Esophagus muscularis mucosa (tissue), 4 donors: ENCODE measurements around the gene PRELID3B. TPM values are rescaled to one million over a fixed set of nuclear protein-coding genes. Genes with fewer than 3 reads are reported as not detected.

Experiments
- DNase-seq: peaks from one replicate; pipeline ENCODE4 v3.0.0-alpha.2; 2017; ENCODE audit errors: extremely low spot score
- H3K27ac ChIP-seq, 4 donors: fragments of 200-600 bp; sonication (generic); replicated peaks in 1 of 4; 1 replicate in 3 of 4; 2 replicates in 1 of 4; pipeline ENCODE4 v1.5.1; 2016 to 2019; ENCODE audit warnings: mild to moderate bottlenecking in 1 of 4
- H3K27me3 ChIP-seq, 4 donors: fragments of 200-600 bp; sonication (generic); one replicate each; pipeline versions ENCODE4 v1.5.1 to v1.6.0; 2016 to 2019
- H3K36me3 ChIP-seq, 4 donors: fragments of 200-600 bp; sonication (generic); one replicate each; pipeline ENCODE4 v1.5.1; 2016 to 2019
- H3K4me1 ChIP-seq, 4 donors: fragments of 200-600 bp; sonication (generic); one replicate each; pipeline ENCODE4 v1.5.1; 2016 to 2019
- H3K4me3 ChIP-seq, 4 donors: fragments of 200-600 bp; sonication (generic); 1 replicate in 2 of 4; 2 replicates in 2 of 4; pipeline ENCODE4 v1.5.1; 2016 to 2019; ENCODE audit warnings: mild to moderate bottlenecking in 4 of 4, moderate library complexity in 1 of 4
- H3K9me3 ChIP-seq, 4 donors: fragments of 200-600 bp; sonication (generic); 1 replicate in 3 of 4; 2 replicates in 1 of 4; pipeline ENCODE4 v1.5.1; 2016 to 2019
- EP300 ChIP-seq: sonication (generic); formaldehyde crosslinking; IDR thresholded peaks from one replicate; pipeline ENCODE4 v1.6.1; 2017; ENCODE audit warnings: antibody characterized with exemption
- POLR2A ChIP-seq: fragments of 450-650 bp; IDR thresholded peaks from one replicate; pipeline ENCODE4 v1.6.1; 2017; ENCODE audit warnings: antibody characterized with exemption, moderate library complexity, mild to moderate bottlenecking, low read depth
- POLR2AphosphoS5 ChIP-seq, 2 donors: sonication (generic); formaldehyde crosslinking; IDR thresholded peaks; one replicate each; pipeline ENCODE4 v1.6.1; 2017; ENCODE audit warnings: antibody characterized with exemption in 2 of 2
- WGBS: methylation state at CpG from one replicate; pipeline ENCODE4 v1.1.5; 2018; 5-methylcytosine and 5-hydroxymethylcytosine counted together
- intact Hi-C: fragments of 100-400 bp; cut with DNase I; formaldehyde crosslinking; loops from one replicate; pipeline ENCODE4 v1.15.1; 2023
- total RNA-seq, 4 donors: library from RNA; depleted of rRNA; stranded (reverse); fragments of >200 nt; gene quantifications; one replicate each; pipeline versions ENCODE4 v1.1.0 to v1.2.1, GENCODE V29; 2016
- TF ChIP-seq, protein P1 (sequence below), 3 experiments: fragments of 200-600 bp in 2 of 3; fragments of 450-650 bp in 1 of 3; sonication (generic) in 2 of 3; IDR thresholded peaks; one replicate each; pipeline ENCODE4 v1.5.1; 2017 to 2019; ENCODE audit warnings: antibody characterized with exemption in 3 of 3, mild to moderate bottlenecking in 2 of 3, moderate library complexity in 1 of 3

Gene PRELID3B
- total RNA-seq, 4 donors from 2014 or later = 32.0 to 48.4 (median 36.6) TPM

DNA sequence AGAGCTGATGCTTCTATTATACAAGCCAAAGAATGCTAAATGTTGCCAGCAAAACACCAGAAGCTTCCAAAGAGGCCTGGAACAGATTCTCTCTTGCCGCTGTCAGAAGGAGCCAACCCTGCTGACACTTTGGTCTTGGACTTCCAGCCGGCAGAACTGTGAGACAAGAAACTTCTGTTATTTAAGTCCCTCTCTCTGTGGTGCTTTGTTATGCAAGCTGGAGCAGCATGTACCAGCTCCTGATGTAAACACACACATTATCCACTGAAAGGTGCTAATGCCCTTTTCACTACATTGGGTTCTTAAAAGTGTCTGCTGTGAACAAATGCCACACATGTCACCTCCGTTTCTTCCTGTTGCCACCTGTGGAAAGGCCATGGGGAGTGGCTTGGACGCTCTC lies 25.9 kb upstream of the PRELID3B start:
- Histone ChIP-seq H3K36me3 (no peaks in the 10 kb centered on the region), H3K9me3 (no peaks in the 10 kb centered on the region), H3K27me3 (peaks cover 0 to 8% (median 0%) of the 10 kb centered on the region in 4 donors), H3K4me3 (no peak overlapping the region), H3K4me1 (peaks cover 7 to 11% (median 10%) of the 10 kb centered on the region in 4 donors), H3K27ac (no peak overlapping the region)
- no peak for DNase-seq
- TF ChIP-seq POLR2A (no peak), POLR2AphosphoS5 (IDR thresholded peaks at IDR 0.05) (no peak), EP300 (no peak)
- TF ChIP-seq, protein P1, sequence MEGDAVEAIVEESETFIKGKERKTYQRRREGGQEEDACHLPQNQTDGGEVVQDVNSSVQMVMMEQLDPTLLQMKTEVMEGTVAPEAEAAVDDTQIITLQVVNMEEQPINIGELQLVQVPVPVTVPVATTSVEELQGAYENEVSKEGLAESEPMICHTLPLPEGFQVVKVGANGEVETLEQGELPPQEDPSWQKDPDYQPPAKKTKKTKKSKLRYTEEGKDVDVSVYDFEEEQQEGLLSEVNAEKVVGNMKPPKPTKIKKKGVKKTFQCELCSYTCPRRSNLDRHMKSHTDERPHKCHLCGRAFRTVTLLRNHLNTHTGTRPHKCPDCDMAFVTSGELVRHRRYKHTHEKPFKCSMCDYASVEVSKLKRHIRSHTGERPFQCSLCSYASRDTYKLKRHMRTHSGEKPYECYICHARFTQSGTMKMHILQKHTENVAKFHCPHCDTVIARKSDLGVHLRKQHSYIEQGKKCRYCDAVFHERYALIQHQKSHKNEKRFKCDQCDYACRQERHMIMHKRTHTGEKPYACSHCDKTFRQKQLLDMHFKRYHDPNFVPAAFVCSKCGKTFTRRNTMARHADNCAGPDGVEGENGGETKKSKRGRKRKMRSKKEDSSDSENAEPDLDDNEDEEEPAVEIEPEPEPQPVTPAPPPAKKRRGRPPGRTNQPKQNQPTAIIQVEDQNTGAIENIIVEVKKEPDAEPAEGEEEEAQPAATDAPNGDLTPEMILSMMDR (IDR thresholded peaks at IDR 0.05) = no peak
- intact Hi-C loops = no loop called here
- 94% methylated on average over 4 of the region's 4 CpGs for WGBS

DNA sequence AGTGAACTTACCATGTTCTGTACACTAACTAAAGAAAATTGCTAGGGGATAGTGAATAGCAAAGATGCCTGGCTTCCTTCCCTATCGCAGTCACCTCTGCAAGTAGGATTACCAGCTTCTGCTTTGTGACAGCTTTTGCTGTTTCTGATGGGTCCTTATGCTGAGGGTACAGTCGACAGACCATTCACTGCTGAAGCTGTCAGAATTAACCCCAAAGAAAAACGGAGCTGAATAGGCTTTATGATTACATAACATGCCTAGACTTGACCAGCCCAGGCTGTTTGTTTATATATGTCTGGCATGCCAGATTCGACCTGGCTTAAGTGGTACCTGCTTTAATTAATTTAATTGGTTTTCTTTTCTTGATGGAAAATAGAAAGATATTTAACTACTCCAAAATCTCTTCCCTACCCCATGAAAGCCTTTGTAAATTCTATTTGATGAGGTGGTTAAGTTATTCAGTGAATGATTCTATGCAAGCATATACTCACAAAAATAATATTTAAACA lies 21.7 kb upstream of the PRELID3B start:
- Histone ChIP-seq H3K4me3 (no peak overlapping the region), H3K4me1 (peaks cover 10 to 14% (median 13%) of the 10 kb centered on the region in 4 donors), H3K9me3 (no peaks in the 10 kb centered on the region), H3K27ac (peak overlapping the region in 3 of 4 donors; percentile 22 to 50 (median 36)), H3K27me3 (no peaks in the 10 kb centered on the region), H3K36me3 (no peaks in the 10 kb centered on the region)
- TF ChIP-seq POLR2AphosphoS5 (IDR thresholded peaks at IDR 0.05) (no peak), EP300 (no peak), POLR2A (no peak)
- TF ChIP-seq, protein P1 (IDR thresholded peaks at IDR 0.05) = no peak
- intact Hi-C loops = no loop called here
- 21% methylated on average over 4 of the region's 4 CpGs for WGBS
- no peak for DNase-seq

DNA sequence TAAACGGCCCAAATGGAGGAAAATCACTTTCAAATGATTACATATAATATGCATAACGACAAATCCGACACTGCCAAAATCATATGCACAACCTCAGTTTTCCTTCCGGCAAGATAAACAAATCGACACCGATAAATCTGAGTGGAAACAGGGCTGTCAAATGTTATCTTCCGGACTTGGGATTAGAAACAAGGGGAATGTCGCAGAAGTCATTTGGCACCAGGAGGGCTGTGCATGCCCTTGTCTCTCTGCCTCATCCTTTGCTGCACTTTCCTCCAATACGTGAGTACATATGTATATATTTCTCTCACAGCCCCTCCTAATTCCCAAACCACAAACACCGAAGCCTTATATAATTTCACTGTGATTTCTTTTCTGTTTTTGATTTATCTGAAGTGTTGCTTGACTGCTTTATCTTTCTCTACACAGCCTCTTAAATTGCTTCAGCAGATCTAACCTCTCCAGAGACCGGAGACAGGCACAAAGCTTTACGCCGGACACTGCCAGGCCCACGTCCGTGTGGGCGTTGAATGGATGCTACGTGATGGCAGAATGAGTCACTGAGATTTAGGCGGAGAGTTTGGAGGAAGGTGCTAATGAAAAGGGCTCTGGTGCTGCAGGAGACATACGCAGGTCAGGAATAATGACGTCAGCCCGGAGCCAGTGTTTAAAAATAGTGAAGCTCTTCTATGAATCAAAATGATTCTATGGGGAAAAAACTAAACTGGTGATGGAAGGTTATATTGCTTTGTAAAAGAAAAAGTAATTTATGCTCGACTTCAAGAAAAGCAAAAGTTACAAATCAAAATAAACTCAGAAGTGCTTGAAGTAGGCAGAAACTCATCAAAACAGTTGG lies 21.0 kb upstream of the PRELID3B start:
- Histone ChIP-seq H3K27me3 (no peaks in the 10 kb centered on the region), H3K27ac (peak overlapping the region; percentile 18 to 50 (median 32)), H3K4me1 (peaks cover 10 to 14% (median 13%) of the 10 kb centered on the region in 4 donors), H3K36me3 (no peaks in the 10 kb centered on the region), H3K9me3 (no peaks in the 10 kb centered on the region), H3K4me3 (no peak overlapping the region)
- intact Hi-C loops = no loop called here
- TF ChIP-seq POLR2AphosphoS5 (IDR thresholded peaks at IDR 0.05) = peak; percentile 50 to 61
- TF ChIP-seq POLR2A = no peak
- TF ChIP-seq, protein P1 (IDR thresholded peaks at IDR 0.05) = no peak
- TF ChIP-seq EP300 = no peak
- WGBS = 25% methylated on average over 22 of the region's 22 CpGs
- DNase-seq = no peak

DNA sequence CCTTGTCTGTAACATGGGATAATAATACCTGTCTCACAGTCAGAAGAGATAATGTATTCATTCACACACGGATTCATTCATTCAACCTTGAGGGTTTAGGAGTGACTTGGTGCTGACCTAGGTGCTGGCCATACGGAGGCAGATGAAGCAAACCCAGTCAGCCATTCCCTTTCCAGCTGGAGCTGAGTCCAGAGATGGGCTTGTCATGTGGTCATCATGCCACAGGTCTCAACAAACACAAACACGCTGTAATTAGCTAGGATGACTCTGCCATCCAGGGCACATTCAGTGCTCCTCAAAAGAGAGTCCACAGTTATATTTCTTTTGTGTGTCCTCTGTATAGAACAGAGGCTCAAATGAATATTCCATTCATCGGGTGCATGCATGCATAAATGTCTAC lies 19.5 kb upstream of the PRELID3B start:
- peaks cover 10 to 14% (median 13%) of the 10 kb centered on the region in 4 donors for H3K4me1 ChIP-seq
- WGBS = 76% methylated on average over 3 of the region's 4 CpGs
- intact Hi-C loops = no loop called here

More for the DNA sequence above, 19.5 kb upstream of the PRELID3B start:
- H3K4me3 ChIP-seq = no peak overlapping the region
- no peak for DNase-seq
- no peak overlapping the region for H3K27ac ChIP-seq
- no peaks in the 10 kb centered on the region for H3K36me3 ChIP-seq
- TF ChIP-seq EP300 (no peak), POLR2A (no peak)
- TF ChIP-seq, protein P1 (IDR thresholded peaks at IDR 0.05) = no peak
- H3K9me3 ChIP-seq = no peaks in the 10 kb centered on the region
- no peaks in the 10 kb centered on the region for H3K27me3 ChIP-seq
